Peyer's patch (tissue), 4 donors: ENCODE results near the gene PHB1. TPM values are rescaled to one million over a fixed set of nuclear protein-coding genes. Genes with fewer than 3 reads are reported as not detected.
"Not testable (repeated sequence)": the region's sequence is repeated elsewhere in the genome, so short reads cannot be mapped to it uniquely, and the experiment has no call there.

Experiments
- DNase-seq, 3 donors: peaks; one replicate each; pipeline ENCODE4 v3.0.0-alpha.2; 2017 to 2019
- H3K27ac ChIP-seq, 4 donors: fragments of 200-600 bp; sonication (generic); one replicate each; pipeline ENCODE4 v1.5.1; 2016 to 2019
- H3K27me3 ChIP-seq, 2 donors: fragments of 200-600 bp; sonication (generic); one replicate each; pipeline ENCODE4 v1.5.1; 2019
- H3K36me3 ChIP-seq, 3 donors: fragments of 200-600 bp; sonication (generic); one replicate each; pipeline ENCODE4 v1.5.1; 2016 to 2019
- H3K4me1 ChIP-seq, 4 donors: fragments of 200-600 bp; sonication (generic); one replicate each; pipeline ENCODE4 v1.5.1; 2016 to 2019
- H3K4me3 ChIP-seq, 4 donors: fragments of 200-600 bp; sonication (generic); 1 replicate in 3 of 4; 2 replicates in 1 of 4; pipeline ENCODE4 v1.5.1; 2016 to 2019; ENCODE audit warnings: mild to moderate bottlenecking in 1 of 4
- H3K9me3 ChIP-seq, 4 donors: fragments of 200-600 bp; sonication (generic); one replicate each; pipeline ENCODE4 v1.5.1; 2016 to 2019; ENCODE audit warnings: mild to moderate bottlenecking in 1 of 4
- CTCF ChIP-seq, 6 experiments: fragments of 450-650 bp in 4 of 6; fragments of 200-600 bp in 2 of 6; sonication (generic) in 1 of 6; IDR thresholded peaks; one replicate each; pipeline ENCODE4 v1.5.1; 2017 to 2019; ENCODE audit warnings: antibody characterized with exemption in 6 of 6, mild to moderate bottlenecking in 3 of 6, moderate library complexity in 1 of 6
- POLR2A ChIP-seq, 2 donors: fragments of 450-650 bp; IDR thresholded peaks; one replicate each; pipeline ENCODE4 v1.5.1; 2017; ENCODE audit warnings: antibody characterized with exemption in 2 of 2, mild to moderate bottlenecking in 2 of 2, moderate library complexity in 2 of 2
- total RNA-seq, 4 donors: library from RNA; depleted of rRNA; stranded (reverse); fragments of >200 nt; gene quantifications; one replicate each; pipeline ENCODE4 v1.1.0, GENCODE V29; 2016

The PHB1 gene
- total RNA-seq, 4 donors from 2014 or later = 59.5 to 75.9 (median 69.9) TPM

- Histone ChIP-seq H3K36me3 (no peaks in the 10 kb centered on the region), H3K27ac (no peak overlapping the region), H3K9me3 (no peaks in the 10 kb centered on the region), H3K4me3 (no peak overlapping the region), H3K27me3 (no peaks in the 10 kb centered on the region), H3K4me1 (no peaks in the 10 kb centered on the region)
- TF ChIP-seq CTCF (IDR thresholded peaks at IDR 0.05) (no peak), POLR2A (IDR thresholded peaks at IDR 0.05) (no peak)
- DNase-seq = peak in 1 of 3 donors; percentile 47
Observed at GRCh38 chr17:49372425-49372824, 42.3 kb downstream of the PHB1 start.

- Histone ChIP-seq H3K4me1 (no peaks in the 10 kb centered on the region), H3K27ac (no peak overlapping the region), H3K27me3 (no peaks in the 10 kb centered on the region), H3K36me3 (no peaks in the 10 kb centered on the region), H3K4me3 (no peak overlapping the region), H3K9me3 (no peaks in the 10 kb centered on the region)
- TF ChIP-seq POLR2A (IDR thresholded peaks at IDR 0.05) (no peak), CTCF (IDR thresholded peaks at IDR 0.05) (no peak)
- DNase-seq = peak in 1 of 3 donors; percentile 36
Observed at GRCh38 chr17:49370971-49371834, 43.5 kb downstream of the PHB1 start.

- no peak overlapping the region for H3K27ac ChIP-seq
- H3K36me3 ChIP-seq = no peaks in the 10 kb centered on the region
- no peaks in the 10 kb centered on the region for H3K9me3 ChIP-seq
- no peak for TF ChIP-seq POLR2A (IDR thresholded peaks at IDR 0.05)
- TF ChIP-seq CTCF (IDR thresholded peaks at IDR 0.05) = no peak
- H3K4me3 ChIP-seq = no peak overlapping the region
- no peak for DNase-seq
- H3K27me3 ChIP-seq = no peaks in the 10 kb centered on the region
- no peaks in the 10 kb centered on the region for H3K4me1 ChIP-seq
Observed at GRCh38 chr17:49369760-49370159, 44.9 kb downstream of the PHB1 start.

GRCh38 chr17:49369089-49369488 lies 45.6 kb downstream of the PHB1 start:
- H3K9me3 ChIP-seq = no peaks in the 10 kb centered on the region
- no peaks in the 10 kb centered on the region for H3K27me3 ChIP-seq
- no peak overlapping the region for H3K4me3 ChIP-seq
- no peak overlapping the region for H3K27ac ChIP-seq
- H3K4me1 ChIP-seq = no peaks in the 10 kb centered on the region
- H3K36me3 ChIP-seq = no peaks in the 10 kb centered on the region
- DNase-seq = peak in 1 of 3 donors; percentile 2
- no peak for TF ChIP-seq CTCF (IDR thresholded peaks at IDR 0.05)
- no peak for TF ChIP-seq POLR2A (IDR thresholded peaks at IDR 0.05)

GRCh38 chr17:49365667-49366066 lies 49.0 kb downstream of the PHB1 start:
- Histone ChIP-seq H3K9me3 (no peaks in the 10 kb centered on the region), H3K4me1 (peaks cover 0 to 6% (median 3%) of the 10 kb centered on the region in 4 donors), H3K27me3 (no peaks in the 10 kb centered on the region), H3K27ac (no peak overlapping the region), H3K4me3 (no peak overlapping the region), H3K36me3 (no peaks in the 10 kb centered on the region)
- DNase-seq = peak in 2 of 3 donors; percentile 20 to 51
- TF ChIP-seq CTCF (IDR thresholded peaks at IDR 0.05) (no peak), POLR2A (IDR thresholded peaks at IDR 0.05) (no peak)

- not testable (repeated sequence) for H3K27ac ChIP-seq, H3K27me3 ChIP-seq, H3K9me3 ChIP-seq, H3K36me3 ChIP-seq, H3K4me3 ChIP-seq
- H3K4me1 ChIP-seq = peaks cover 0 to 12% (median 4%) of the 10 kb centered on the region in 4 donors
- peak in 2 of 3 donors; percentile 12 to 32 for DNase-seq
Observed at GRCh38 chr17:49365126-49365525, 49.6 kb downstream of the PHB1 start.
